ENCODE measurements around the gene EXOC6B.

Gene EXOC6B

GRCh38 chr2:72154386-72154975 is 671.4 kb downstream of the EXOC6B start:
- peak in 6 of 42 donors; percentile 3 to 33 (median 10) for DNase-seq
- intact Hi-C loops (cut with DNase I), result loop anchor here (5.0 to 10.0 kb wide), 2 partner anchors 540 to 607 kb away; no protein-coding TSS in a partner anchor

- intact Hi-C loops (cut with DNase I), result loop anchor here (5.0 to 10.0 kb wide), 2 partner anchors 539 to 607 kb away; no protein-coding TSS in a partner anchor
- no peak for DNase-seq
These were observed 671.9 kb downstream of the EXOC6B start for GRCh38 chr2:72153924-72154323.

- intact Hi-C loops (cut with DNase I), result loop anchor here (5.0 to 10.0 kb wide), 2 partner anchors 538 to 606 kb away; no protein-coding TSS in a partner anchor
- peak in 13 of 42 donors; percentile 1 to 40 (median 9) for DNase-seq
These were observed 672.6 kb downstream of the EXOC6B start for GRCh38 chr2:72153026-72153791.

GRCh38 chr2:72150861-72151356 is 674.9 kb downstream of the EXOC6B start:
- DNase-seq, result peak in 13 of 42 donors; percentile 1 to 18 (median 5)
- intact Hi-C loops (cut with DNase I), result loop anchor here (2.0 to 10.0 kb wide), 3 partner anchors 226 to 604 kb away; no protein-coding TSS in a partner anchor

- intact Hi-C loops (cut with DNase I), result loop anchor here (2.0 to 10.0 kb wide), 3 partner anchors 226 to 603 kb away; no protein-coding TSS in a partner anchor
- DNase-seq, result peak; percentile 63 to 97 (median 88)
These were observed 675.5 kb downstream of the EXOC6B start for GRCh38 chr2:72150157-72150860.

- DNase-seq, result peak in 24 of 42 donors; percentile 5 to 66 (median 28)
These were observed 676.2 kb downstream of the EXOC6B start for GRCh38 chr2:72149556-72150156.

GRCh38 chr2:72148837-72149555 is 676.8 kb downstream of the EXOC6B start:
- intact Hi-C loops (cut with DNase I), result loop anchor here (10.0 kb wide), 1 partner anchor 596 kb away; no protein-coding TSS in a partner anchor
- peak in 40 of 42 donors; percentile 1 to 86 (median 61) for DNase-seq

More at GRCh38 chr2:72149556-72150156, 676.2 kb downstream of the EXOC6B start:
- intact Hi-C loops (cut with DNase I), result loop anchor here (2.0 to 10.0 kb wide), 4 partner anchors 225 to 602 kb away; no protein-coding TSS in a partner anchor

- intact Hi-C loops (cut with DNase I), result loop anchor here (10.0 kb wide), 1 partner anchor 597 kb away; no protein-coding TSS in a partner anchor
- peak in 15 of 42 donors; percentile 2 to 54 (median 30) for DNase-seq
These were observed 677.6 kb downstream of the EXOC6B start for GRCh38 chr2:72148003-72148836.

- intact Hi-C loops (cut with DNase I), result loop anchor here (10.0 kb wide), 1 partner anchor 597 kb away; no protein-coding TSS in a partner anchor
- DNase-seq, result peak in 35 of 42 donors; percentile 9 to 82 (median 56)
These were observed 678.4 kb downstream of the EXOC6B start, which contains the start of gene CYP26B1 for GRCh38 chr2:72147303-72147971. Gene CYP26B1, minus strand, starts transcription at chr2:72147862. Its CDS starts 28 bp downstream, at chr2:72147834.

- intact Hi-C loops (cut with DNase I), result loop anchor here (10.0 kb wide), 1 partner anchor 598 kb away; no protein-coding TSS in a partner anchor
- peak in 20 of 42 donors; percentile 2 to 43 (median 14) for DNase-seq
These were observed 679.2 kb downstream of the EXOC6B start for GRCh38 chr2:72146347-72147302.

- intact Hi-C loops (cut with DNase I), result loop anchor here (10.0 kb wide), 1 partner anchor 599 kb away; no protein-coding TSS in a partner anchor
- peak in 18 of 42 donors; percentile 2 to 58 (median 22) for DNase-seq
These were observed 680.0 kb downstream of the EXOC6B start for GRCh38 chr2:72145658-72146329.

GRCh38 chr2:72145289-72145657 is 680.6 kb downstream of the EXOC6B start:
- DNase-seq, result peak in 21 of 42 donors; percentile 5 to 66 (median 43)
- intact Hi-C loops (cut with DNase I), result loop anchor here (10.0 kb wide), 1 partner anchor 600 kb away; no protein-coding TSS in a partner anchor

- intact Hi-C loops (cut with DNase I), result loop anchor here (10.0 kb wide), 1 partner anchor 600 kb away; no protein-coding TSS in a partner anchor
- peak in 25 of 42 donors; percentile 15 to 62 (median 38) for DNase-seq
These were observed 681.1 kb downstream of the EXOC6B start for GRCh38 chr2:72144632-72145288.

Data from head of caudate nucleus (tissue), 42 donors.